ENCODE data around the gene RAVER2. TPM values are rescaled to one million over a fixed set of nuclear protein-coding genes. Genes with fewer than 3 reads are reported as not detected.
"Not testable (repeated sequence)": the region's sequence is repeated elsewhere in the genome, so short reads cannot be mapped to it uniquely, and the experiment has no call there.

The RAVER2 gene
- total and polyA plus RNA-seq, 2 experiments from 2014 or later = 10.8 to 24.0 TPM

GRCh38 chr1:64775113-64775512, 30.2 kb downstream of the RAVER2 start:
- TF ChIP-seq, protein P1, sequence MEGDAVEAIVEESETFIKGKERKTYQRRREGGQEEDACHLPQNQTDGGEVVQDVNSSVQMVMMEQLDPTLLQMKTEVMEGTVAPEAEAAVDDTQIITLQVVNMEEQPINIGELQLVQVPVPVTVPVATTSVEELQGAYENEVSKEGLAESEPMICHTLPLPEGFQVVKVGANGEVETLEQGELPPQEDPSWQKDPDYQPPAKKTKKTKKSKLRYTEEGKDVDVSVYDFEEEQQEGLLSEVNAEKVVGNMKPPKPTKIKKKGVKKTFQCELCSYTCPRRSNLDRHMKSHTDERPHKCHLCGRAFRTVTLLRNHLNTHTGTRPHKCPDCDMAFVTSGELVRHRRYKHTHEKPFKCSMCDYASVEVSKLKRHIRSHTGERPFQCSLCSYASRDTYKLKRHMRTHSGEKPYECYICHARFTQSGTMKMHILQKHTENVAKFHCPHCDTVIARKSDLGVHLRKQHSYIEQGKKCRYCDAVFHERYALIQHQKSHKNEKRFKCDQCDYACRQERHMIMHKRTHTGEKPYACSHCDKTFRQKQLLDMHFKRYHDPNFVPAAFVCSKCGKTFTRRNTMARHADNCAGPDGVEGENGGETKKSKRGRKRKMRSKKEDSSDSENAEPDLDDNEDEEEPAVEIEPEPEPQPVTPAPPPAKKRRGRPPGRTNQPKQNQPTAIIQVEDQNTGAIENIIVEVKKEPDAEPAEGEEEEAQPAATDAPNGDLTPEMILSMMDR (IDR thresholded peaks at IDR 0.05; ENCODE audit: low read depth, low read length) = no peak
- H3K27ac ChIP-seq = no peak overlapping the region
- H3K36me3 ChIP-seq = no peaks in the 10 kb centered on the region
- H3K4me1 ChIP-seq (ENCODE audit: low read depth) = no peaks in the 10 kb centered on the region
- no peak overlapping the region for H3K4me3 ChIP-seq
- H3K9me3 ChIP-seq (ENCODE audit: low read depth) = no peaks in the 10 kb centered on the region
- DNase-seq (ENCODE audit: low read depth in 1 of 2, low spot score in 1 of 2) = no peak
- H3K27me3 ChIP-seq = no peaks in the 10 kb centered on the region

DNA sequence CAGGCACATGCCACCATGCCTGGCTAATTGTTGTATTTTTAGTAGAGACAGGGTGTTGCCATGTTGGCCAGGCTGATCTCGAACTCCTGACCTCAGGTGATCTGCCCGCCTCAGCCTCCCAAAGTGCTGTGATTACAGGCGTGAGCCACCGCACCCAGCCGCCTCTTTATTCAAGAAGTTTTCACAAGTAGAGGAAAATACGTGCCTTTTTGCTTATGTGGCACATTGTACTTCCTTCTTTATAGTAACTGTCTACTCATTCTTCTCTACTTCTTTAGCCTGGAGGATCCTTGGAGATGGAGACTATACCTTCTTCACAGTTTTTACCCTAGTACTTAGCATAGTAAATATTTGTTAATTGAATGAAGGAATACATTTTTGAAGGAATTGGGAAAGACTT, 37.2 kb downstream of the RAVER2 start:
- not testable (repeated sequence) for DNase-seq (ENCODE audit: low read depth in 1 of 2, low spot score in 1 of 2); H3K4me1 ChIP-seq (ENCODE audit: low read depth); H3K36me3 ChIP-seq

GRCh38 chr1:64782848-64783247, 38.0 kb downstream of the RAVER2 start:
- H3K27me3 ChIP-seq; H3K9me3 ChIP-seq (ENCODE audit: low read depth); H3K27ac ChIP-seq; H3K36me3 ChIP-seq; H3K4me1 ChIP-seq (ENCODE audit: low read depth); DNase-seq (ENCODE audit: low read depth in 1 of 2, low spot score in 1 of 2); H3K4me3 ChIP-seq: not testable (repeated sequence)

More for the DNA sequence above, 37.2 kb downstream of the RAVER2 start:
- not testable (repeated sequence) for H3K27me3 ChIP-seq; H3K9me3 ChIP-seq (ENCODE audit: low read depth); H3K4me3 ChIP-seq; H3K27ac ChIP-seq

- Histone ChIP-seq H3K4me3 (no peak overlapping the region), H3K27ac (no peak overlapping the region), H3K36me3 (peaks cover 8% of the 10 kb centered on the region), H3K4me1 (ENCODE audit: low read depth) (no peaks in the 10 kb centered on the region), H3K9me3 (ENCODE audit: low read depth) (no peaks in the 10 kb centered on the region), H3K27me3 (no peaks in the 10 kb centered on the region)
- TF ChIP-seq, protein P1 (IDR thresholded peaks at IDR 0.05; ENCODE audit: low read depth, low read length) = no peak
- no peak for DNase-seq (ENCODE audit: low read depth in 1 of 2, low spot score in 1 of 2)
These were observed 46.1 kb downstream of the RAVER2 start for GRCh38 chr1:64790832-64791487.

GRCh38 chr1:64798872-64799271, 54.0 kb downstream of the RAVER2 start:
- TF ChIP-seq, protein P1 (IDR thresholded peaks at IDR 0.05; ENCODE audit: low read depth, low read length) = no peak
- Histone ChIP-seq H3K9me3 (ENCODE audit: low read depth) (peaks cover 3% of the 10 kb centered on the region), H3K36me3 (no peaks in the 10 kb centered on the region), H3K27me3 (no peaks in the 10 kb centered on the region), H3K4me3 (no peak overlapping the region), H3K27ac (no peak overlapping the region), H3K4me1 (ENCODE audit: low read depth) (no peaks in the 10 kb centered on the region)
- no peak for DNase-seq (ENCODE audit: low read depth in 1 of 2, low spot score in 1 of 2)

GRCh38 chr1:64801851-64802523, 57.1 kb downstream of the RAVER2 start:
- TF ChIP-seq, protein P1 (IDR thresholded peaks at IDR 0.05; ENCODE audit: low read depth, low read length) = no peak
- Histone ChIP-seq H3K27ac (no peak overlapping the region), H3K9me3 (ENCODE audit: low read depth) (peaks cover 3% of the 10 kb centered on the region), H3K4me1 (ENCODE audit: low read depth) (peaks cover 3% of the 10 kb centered on the region), H3K27me3 (no peaks in the 10 kb centered on the region), H3K4me3 (no peak overlapping the region), H3K36me3 (peaks cover 6% of the 10 kb centered on the region)
- no peak for DNase-seq (ENCODE audit: low read depth in 1 of 2, low spot score in 1 of 2)

All from cardiac muscle cell (in vitro differentiated cells and primary cell).